Subcutaneous abdominal adipose tissue (tissue), 5 donors: ENCODE data around the gene RAB4A.

Experiments
- H3K27ac ChIP-seq: one replicate; pipeline ENCODE4 v1.7.0; 2013; ENCODE audit warnings: low read depth, mild to moderate bottlenecking, inconsistent platforms, low read length, moderate library complexity
- H3K27me3 ChIP-seq, 5 donors: one replicate each; pipeline ENCODE4 v1.7.0; 2013; ENCODE audit warnings: low read length in 5 of 5, inconsistent platforms in 1 of 5; ENCODE audit not compliant: control insufficient read depth in 5 of 5, insufficient read depth in 4 of 5
- H3K36me3 ChIP-seq, 5 donors: one replicate each; pipeline ENCODE4 v1.7.0; 2013; ENCODE audit warnings: low read length in 5 of 5; ENCODE audit not compliant: control insufficient read depth in 5 of 5, insufficient read depth in 5 of 5
- H3K4me1 ChIP-seq, 5 donors: one replicate each; pipeline ENCODE4 v1.7.0; 2013; ENCODE audit warnings: low read length in 5 of 5, mild to moderate bottlenecking in 3 of 5, moderate library complexity in 1 of 5; ENCODE audit not compliant: control insufficient read depth in 5 of 5, insufficient read depth in 5 of 5
- H3K4me3 ChIP-seq, 5 donors: one replicate each; pipeline ENCODE4 v1.7.0; 2013; ENCODE audit warnings: low read length in 5 of 5, low read depth in 1 of 5
- H3K9ac ChIP-seq, 5 donors: one replicate each; pipeline ENCODE4 v1.7.0; 2013; ENCODE audit warnings: low read length in 5 of 5, mild to moderate bottlenecking in 4 of 5, moderate library complexity in 3 of 5
- H3K9me3 ChIP-seq, 5 donors: one replicate each; pipeline ENCODE4 v1.7.0; 2013; ENCODE audit warnings: low read length in 5 of 5; ENCODE audit not compliant: control insufficient read depth in 5 of 5
- donor health status: healthy.
- donor health status: healthy.
- donor health status: healthy.
- donor health status: healthy.
- donor health status: healthy.

RAB4A gene

GRCh38 chr1:229254910-229255541 lies 15.9 kb upstream of the RAB4A start:
- no peaks in the 10 kb centered on the region for H3K9me3 ChIP-seq
- H3K9ac ChIP-seq = no peak overlapping the region
- no peaks in the 10 kb centered on the region for H3K36me3 ChIP-seq
- H3K27me3 ChIP-seq = no peaks in the 10 kb centered on the region
- no peak overlapping the region for H3K4me3 ChIP-seq
- peaks cover 0 to 9% (median 5%) of the 10 kb centered on the region in 5 donors for H3K4me1 ChIP-seq
- H3K27ac ChIP-seq = no peak overlapping the region

DNA sequence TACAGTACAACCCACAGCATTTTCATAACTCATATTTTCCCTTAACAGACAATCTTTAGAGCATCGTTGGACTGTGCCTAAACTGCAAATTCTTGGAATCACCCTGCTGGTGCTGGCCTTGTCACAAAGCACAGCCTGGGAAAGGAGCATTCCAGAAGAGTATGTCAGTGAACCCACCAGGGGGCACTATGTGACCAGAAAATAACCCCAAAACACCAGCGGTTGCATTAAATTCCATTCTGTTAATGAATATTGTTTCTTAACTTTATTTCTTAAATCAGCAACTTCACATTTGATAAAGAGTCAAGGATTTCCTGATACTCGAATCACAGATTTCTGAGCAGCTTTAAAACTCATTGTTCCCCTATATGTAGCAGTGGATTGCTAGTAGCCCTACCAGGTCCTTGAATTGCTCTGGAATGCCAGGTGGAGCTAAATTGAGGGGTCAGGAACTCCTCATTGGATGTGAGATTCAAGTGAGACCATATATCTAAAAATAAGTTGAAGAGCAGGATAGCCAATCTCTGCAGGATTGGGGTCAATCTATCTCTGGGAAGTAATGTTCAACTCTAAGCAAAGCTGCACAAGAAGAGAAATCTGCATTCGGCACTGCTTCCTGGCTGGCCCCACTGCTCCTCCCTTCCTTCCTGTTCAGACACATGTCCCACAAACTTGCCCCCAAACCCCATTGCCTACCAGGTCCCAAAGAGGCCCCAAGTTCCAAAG lies 12.7 kb upstream of the RAB4A start:
- Histone ChIP-seq H3K9me3 (no peaks in the 10 kb centered on the region), H3K27ac (no peak overlapping the region), H3K36me3 (no peaks in the 10 kb centered on the region), H3K9ac (peak overlapping the region in 2 of 5 donors; percentile 37 to 47), H3K4me3 (no peak overlapping the region), H3K4me1 (peaks cover 0 to 9% (median 5%) of the 10 kb centered on the region in 5 donors), H3K27me3 (no peaks in the 10 kb centered on the region)

GRCh38 chr1:229258757-229259060 lies 12.2 kb upstream of the RAB4A start:
- Histone ChIP-seq H3K36me3 (no peaks in the 10 kb centered on the region), H3K9me3 (no peaks in the 10 kb centered on the region), H3K27me3 (no peaks in the 10 kb centered on the region), H3K9ac (peak overlapping the region in 1 of 5 donors; percentile 37), H3K27ac (no peak overlapping the region), H3K4me1 (peaks cover 0 to 9% (median 5%) of the 10 kb centered on the region in 5 donors), H3K4me3 (no peak overlapping the region)

DNA sequence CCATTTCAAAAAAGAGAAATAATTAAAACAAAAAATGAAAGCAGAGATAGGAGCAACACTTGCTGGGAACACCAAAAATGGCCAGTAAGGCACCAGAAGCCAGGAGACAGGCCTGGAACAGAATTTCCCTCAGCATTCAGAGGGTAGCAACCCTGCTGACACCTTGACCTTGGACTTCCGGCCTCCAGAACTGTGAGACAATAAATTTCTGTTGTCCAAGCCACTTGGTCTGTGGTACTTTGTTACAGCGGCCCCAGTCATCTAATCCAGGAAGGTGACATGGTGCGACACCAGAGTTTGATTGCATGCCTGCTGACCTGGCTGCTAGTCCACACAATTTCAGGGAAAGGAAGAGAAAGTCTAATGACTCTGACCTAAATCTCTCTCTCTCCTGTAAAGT lies 10.6 kb upstream of the RAB4A start:
- Histone ChIP-seq H3K4me3 (no peak overlapping the region), H3K27ac (no peak overlapping the region), H3K36me3 (no peaks in the 10 kb centered on the region), H3K9ac (no peak overlapping the region), H3K4me1 (peaks cover 0 to 9% (median 5%) of the 10 kb centered on the region in 5 donors), H3K9me3 (no peaks in the 10 kb centered on the region), H3K27me3 (no peaks in the 10 kb centered on the region)

DNA sequence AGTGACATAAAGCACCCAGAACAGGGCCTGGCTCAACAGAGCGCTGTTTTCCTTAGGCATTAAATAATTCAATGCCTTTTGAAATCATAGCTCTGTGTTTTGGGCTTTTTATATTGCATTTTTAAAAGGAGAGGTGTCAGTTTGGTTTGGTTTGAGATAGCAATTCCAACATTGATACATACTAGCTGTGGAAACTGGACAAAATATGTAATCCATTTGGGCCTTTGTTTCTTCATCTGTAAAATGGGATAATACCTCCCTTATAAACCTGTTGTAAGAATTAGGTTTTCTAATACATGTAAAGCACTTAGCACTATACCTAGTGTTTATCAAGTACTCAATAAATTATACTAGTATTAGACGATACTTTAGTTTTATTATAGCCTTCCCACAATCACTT lies 8.7 kb upstream of the RAB4A start:
- Histone ChIP-seq H3K36me3 (no peaks in the 10 kb centered on the region), H3K4me1 (peaks cover 0 to 9% (median 5%) of the 10 kb centered on the region in 5 donors), H3K9ac (no peak overlapping the region), H3K27me3 (no peaks in the 10 kb centered on the region), H3K4me3 (no peak overlapping the region), H3K27ac (no peak overlapping the region), H3K9me3 (peaks cover 0 to 6% (median 5%) of the 10 kb centered on the region in 5 donors)

GRCh38 chr1:229263254-229263653 lies 7.7 kb upstream of the RAB4A start:
- no peak overlapping the region for H3K27ac ChIP-seq
- H3K36me3 ChIP-seq = no peaks in the 10 kb centered on the region
- H3K9ac ChIP-seq = no peak overlapping the region
- peaks cover 0 to 7% (median 3%) of the 10 kb centered on the region in 5 donors for H3K4me1 ChIP-seq
- H3K27me3 ChIP-seq = no peaks in the 10 kb centered on the region
- no peak overlapping the region for H3K4me3 ChIP-seq
- H3K9me3 ChIP-seq = peaks cover 0 to 10% (median 8%) of the 10 kb centered on the region in 5 donors

DNA sequence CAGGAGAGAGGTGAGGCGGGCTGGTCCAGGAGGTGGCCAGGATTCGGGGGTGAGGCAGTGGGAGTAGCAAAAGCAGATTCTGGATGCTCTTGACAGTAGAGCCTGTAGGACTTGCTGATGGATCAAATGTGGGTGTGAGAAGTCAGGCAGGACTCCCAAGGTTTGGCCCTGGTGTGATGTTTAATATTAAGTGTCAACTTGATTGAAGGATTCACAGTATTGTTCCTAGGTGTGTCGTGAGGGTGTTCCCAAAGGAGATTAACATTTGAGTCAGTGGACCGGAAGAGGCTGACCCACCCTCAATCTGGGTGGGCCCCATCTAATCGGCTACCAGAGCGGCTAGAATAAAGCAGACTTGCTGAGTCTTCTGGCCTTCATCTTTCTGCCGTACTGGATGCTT lies 6.8 kb upstream of the RAB4A start:
- Histone ChIP-seq H3K27me3 (no peaks in the 10 kb centered on the region), H3K4me1 (no peaks in the 10 kb centered on the region), H3K9me3 (peaks cover 0 to 10% (median 8%) of the 10 kb centered on the region in 5 donors), H3K9ac (no peak overlapping the region), H3K27ac (no peak overlapping the region), H3K36me3 (no peaks in the 10 kb centered on the region), H3K4me3 (no peak overlapping the region)

DNA sequence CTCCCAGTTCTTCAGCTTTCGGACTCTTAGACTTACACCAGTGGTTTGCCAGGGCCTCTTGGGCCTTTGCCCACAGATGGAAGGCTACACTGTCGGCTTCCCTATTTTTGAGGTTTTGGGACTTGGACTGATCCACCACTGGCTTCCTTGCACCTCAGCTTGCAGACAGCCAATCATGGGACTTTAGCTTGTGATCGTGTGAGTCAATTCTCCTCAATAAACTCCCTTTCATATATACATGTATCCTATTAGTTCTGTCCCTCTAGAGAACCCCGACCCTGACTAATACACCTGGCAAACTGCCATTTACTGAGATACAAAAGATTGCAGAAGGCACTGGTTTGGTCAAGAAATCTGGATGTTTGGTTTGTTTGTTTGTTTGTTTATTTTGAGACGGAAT lies 6.4 kb upstream of the RAB4A start:
- no peaks in the 10 kb centered on the region for H3K27me3 ChIP-seq

DNA sequence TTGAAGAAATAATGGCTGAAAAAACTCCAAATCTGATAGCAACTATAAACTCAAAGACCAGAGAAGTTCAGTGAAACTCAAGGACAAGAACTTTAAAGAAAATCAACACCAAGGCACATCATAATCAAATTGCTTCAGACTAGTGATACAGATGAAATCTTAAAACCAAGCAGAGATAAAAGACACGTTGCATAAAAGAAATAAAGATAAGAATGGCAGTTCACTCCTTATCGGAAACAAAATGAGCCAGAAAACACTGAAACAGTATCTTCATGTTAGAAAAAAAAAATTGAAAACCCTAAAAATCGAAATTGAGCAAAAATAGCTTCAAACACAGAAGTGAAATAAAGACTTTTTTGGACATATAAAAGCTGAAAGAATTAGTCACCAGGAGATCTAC lies 4.6 kb upstream of the RAB4A start:
- H3K4me1 ChIP-seq = peaks cover 0 to 7% (median 5%) of the 10 kb centered on the region in 5 donors
- no peak overlapping the region for H3K9ac ChIP-seq
- H3K4me3 ChIP-seq = no peak overlapping the region
- H3K27me3 ChIP-seq = no peaks in the 10 kb centered on the region
- no peaks in the 10 kb centered on the region for H3K36me3 ChIP-seq
- no peak overlapping the region for H3K27ac ChIP-seq
- peaks cover 0 to 10% (median 8%) of the 10 kb centered on the region in 5 donors for H3K9me3 ChIP-seq

More for the DNA sequence above, 6.4 kb upstream of the RAB4A start:
- H3K4me1 ChIP-seq = no peaks in the 10 kb centered on the region
- peaks cover 0 to 10% (median 8%) of the 10 kb centered on the region in 5 donors for H3K9me3 ChIP-seq
- H3K36me3 ChIP-seq = no peaks in the 10 kb centered on the region
- no peak overlapping the region for H3K27ac ChIP-seq
- H3K4me3 ChIP-seq = no peak overlapping the region
- no peak overlapping the region for H3K9ac ChIP-seq

- Histone ChIP-seq H3K27ac (no peak overlapping the region), H3K9ac (no peak overlapping the region), H3K4me3 (no peak overlapping the region), H3K4me1 (peaks cover 0 to 13% (median 10%) of the 10 kb centered on the region in 5 donors), H3K9me3 (peaks cover 0 to 10% (median 8%) of the 10 kb centered on the region in 5 donors), H3K36me3 (no peaks in the 10 kb centered on the region), H3K27me3 (no peaks in the 10 kb centered on the region)
These were observed 3.9 kb upstream of the RAB4A start for GRCh38 chr1:229266832-229267500.
